ENCODE data around the gene ZNF200. TPM values are rescaled to one million over a fixed set of nuclear protein-coding genes. Genes with fewer than 3 reads are reported as not detected.
A peak's percentile ranks its signal among the peaks of the same experiment; 100 is the strongest.

The ZNF200 gene
- total RNA-seq, 1 experiment from 2014 or later: 8.8 TPM

GRCh38 chr16:3193221-3194212 lies 41.4 kb downstream of the ZNF200 start:
- POLR2A ChIA-PET: no interaction called here
- RAD21 ChIA-PET (ENCODE audit: low non-redundant PET in 1 of 2, low total read pairs in 2 of 2, uncharacterized antibody in 2 of 2, unreplicated experiment in 2 of 2): no interaction called here
- H3K36me3 ChIP-seq (ENCODE audit: control insufficient read depth in 1 of 2, insufficient read depth in 2 of 2, low read length in 2 of 2): no peaks in the 10 kb centered on the region
- DNase-seq (ENCODE audit: low read depth, low spot score) (no peak), ATAC-seq (peak; percentile 16; the same call in 1 of the 2 replicates)
- H3K79me2 ChIP-seq (ENCODE audit: insufficient read depth, low read length): no peaks in the 10 kb centered on the region
- no peak overlapping the region for H2AFZ ChIP-seq (ENCODE audit: low read depth, low read length, poor library complexity, severe bottlenecking)
- H3K4me2 ChIP-seq (ENCODE audit: low read length): no peak overlapping the region
- H3K27me3 ChIP-seq (ENCODE audit: insufficient read depth, low read length): peaks cover 5% of the 10 kb centered on the region; the same call in 1 of the 2 replicates
- no peaks in the 10 kb centered on the region for H4K20me1 ChIP-seq (ENCODE audit: insufficient read depth)
- no peaks in the 10 kb centered on the region; a peak in 1 of 4 replicates for H3K9me3 ChIP-seq (ENCODE audit: control insufficient read depth in 1 of 2, insufficient read depth in 1 of 2, low read depth in 1 of 2, low read length in 2 of 2)
- no peak overlapping the region for H3K4me3 ChIP-seq (replicated peaks in 1 of 2; ENCODE audit: low read depth in 1 of 2, low read length in 2 of 2)
- BruUV-seq (replicated peaks): no TSS peak
- TF ChIP-seq FOSL1 (IDR thresholded peaks at IDR 0.05; ENCODE audit: low read depth) (no peak), ATF3 (IDR thresholded peaks at IDR 0.05) (peak; percentile 76; the same call in 1 of the 2 replicates), ZNF274 (IDR thresholded peaks at IDR 0.05; ENCODE audit: low read depth, low read length) (no peak), EZH2phosphoT487 (IDR thresholded peaks at IDR 0.05; ENCODE audit: borderline replicate concordance) (no peak), CEBPB (IDR thresholded peaks at IDR 0.05; ENCODE audit: low read depth) (no peak), ZBTB33 (IDR thresholded peaks at IDR 0.05; ENCODE audit: extremely low read depth, insufficient replicate concordance, low read length) (no peak), JUND (IDR thresholded peaks at IDR 0.05) (no peak), CBX3 (IDR thresholded peaks at IDR 0.05; ENCODE audit: low read depth) (no peak), ZFX (IDR thresholded peaks at IDR 0.05) (no peak), TCF7L2 (IDR thresholded peaks at IDR 0.05; ENCODE audit: borderline replicate concordance, extremely low read depth, insufficient read depth, insufficient read length) (no peak), SIN3A (IDR thresholded peaks at IDR 0.05; ENCODE audit: low read depth) (no peak), MAX (IDR thresholded peaks at IDR 0.05) (peak; percentile 62; the same call in 1 of the 2 replicates)
- CTCF ChIA-PET: no interaction called here
- intact Hi-C loops (cut with micrococcal nuclease): loop anchor here (1.0 kb wide), 1 partner anchor 31 kb away; no protein-coding TSS in a partner anchor
- no peak overlapping the region for H3K9ac ChIP-seq (ENCODE audit: low read length)
- H3K9me2 ChIP-seq (ENCODE audit: insufficient read depth): no peaks in the 10 kb centered on the region
- peaks cover 0 to 19% of the 10 kb centered on the region in 2 experiments; a peak in 3 of 4 replicates for H3K4me1 ChIP-seq (ENCODE audit: control insufficient read depth in 1 of 2, insufficient read depth in 2 of 2, low read length in 2 of 2)
- no peak overlapping the region for H3K27ac ChIP-seq (ENCODE audit: low read depth, low read length)
